ENCODE results near the gene INAFM1.
A peak's percentile ranks its signal among the peaks of the same experiment; 100 is the strongest.
"Not testable (repeated sequence)": the region's sequence is repeated elsewhere in the genome, so short reads cannot be mapped to it uniquely, and the experiment has no call there.

INAFM1 gene

GRCh38 chr19:47270408-47270807 is 4.3 kb upstream of the INAFM1 start:
- no peak for DNase-seq

GRCh38 chr19:47271949-47272348 is 2.7 kb upstream of the INAFM1 start:
- no peak for DNase-seq

- peak; percentile 74 for DNase-seq
These were observed 2.0 kb upstream of the INAFM1 start for GRCh38 chr19:47272448-47273312.

GRCh38 chr19:47273313-47274070 is 1.2 kb upstream of the INAFM1 start:
- DNase-seq, result peak; percentile 96

GRCh38 chr19:47274891-47275761 is 441 bp downstream of the INAFM1 start:
- peak; percentile 52 for DNase-seq

GRCh38 chr19:47275791-47276461 is 1.2 kb downstream of the INAFM1 start:
- no peak for DNase-seq

- not testable (repeated sequence) for DNase-seq
These were observed 1.8 kb downstream of the INAFM1 start for GRCh38 chr19:47276513-47276912.

- no peak for DNase-seq
These were observed 5.6 kb downstream of the INAFM1 start for GRCh38 chr19:47280183-47280797.

GRCh38 chr19:47283405-47284059 is 8.8 kb downstream of the INAFM1 start:
- DNase-seq, result peak; percentile 63

GRCh38 chr19:47284324-47284899 is 9.7 kb downstream of the INAFM1 start:
- DNase-seq, result peak; percentile 48

- peak; percentile 65 for DNase-seq
These were observed 21.4 kb downstream of the INAFM1 start for GRCh38 chr19:47296036-47296435.

GRCh38 chr19:47300867-47301266 is 26.2 kb downstream of the INAFM1 start:
- DNase-seq, result not testable (repeated sequence)

- no peak for DNase-seq
These were observed 27.6 kb downstream of the INAFM1 start for GRCh38 chr19:47302249-47302648.

- no peak for DNase-seq
These were observed 29.3 kb downstream of the INAFM1 start for GRCh38 chr19:47303966-47304365.

- DNase-seq, result peak; percentile 65
These were observed 30.6 kb downstream of the INAFM1 start for GRCh38 chr19:47305309-47305751.

GRCh38 chr19:47306303-47306702 is 31.6 kb downstream of the INAFM1 start:
- DNase-seq, result no peak

- DNase-seq, result no peak
These were observed 34.4 kb downstream of the INAFM1 start for GRCh38 chr19:47309038-47309437.

GRCh38 chr19:47309608-47310007 is 34.9 kb downstream of the INAFM1 start, which contains the start of gene C5AR1:
TSS of gene C5AR1 (plus strand) at chr19:47309861. CDS start at chr19:47309896, 35 bp downstream.
- DNase-seq, result peak; percentile 20

- DNase-seq, result no peak
These were observed 35.6 kb downstream of the INAFM1 start for GRCh38 chr19:47310323-47310722.

GRCh38 chr19:47310819-47311218 is 36.1 kb downstream of the INAFM1 start:
- peak; percentile 88 for DNase-seq

All from MV-4-11 (cell line).